ENCODE measurements around the gene NRXN2. TPM values are rescaled to one million over a fixed set of nuclear protein-coding genes. Genes with fewer than 3 reads are reported as not detected.

Gene NRXN2
- total and polyA plus RNA-seq, 7 donors, result 0.44 to 5.2 (median 1.9) TPM

- intact Hi-C loops (cut with DNase I), result no loop called here
- H3K4me3 ChIP-seq, result no peak overlapping the region
- TF ChIP-seq CTCF (IDR thresholded peaks at IDR 0.05), result no peak
- no peaks in the 10 kb centered on the region for H3K9me3 ChIP-seq
- no peaks in the 10 kb centered on the region for H3K36me3 ChIP-seq (ENCODE audit: insufficient read depth in 1 of 2, low read depth in 1 of 2)
- H3K27me3 ChIP-seq (ENCODE audit: insufficient read depth in 3 of 3, low read length in 2 of 3), result peaks cover 0 to 3% (median under 1%) of the 10 kb centered on the region in 3 donors
- DNase-seq, result no peak
- ATAC-seq, result no peak
- no peak overlapping the region for H3K27ac ChIP-seq
- 91 to 95% (median 93%) methylated on average over 12 of the region's 12 CpGs for WGBS, 3 donors
- H3K4me1 ChIP-seq, result peaks cover 7% of the 10 kb centered on the region
Observed at GRCh38 chr11:64556721-64557250, 166.2 kb downstream of the NRXN2 start.

Other genes with a start within 250 kb of the NRXN2 start
- not detected for gene SLC22A11, start 167.3 kb downstream of the NRXN2 start, total RNA-seq
- not detected for gene SLC22A11, start 167.3 kb downstream of the NRXN2 start, polyA plus RNA-seq
- not detected for gene SLC22A12, start 132.0 kb downstream of the NRXN2 start, total RNA-seq
- not detected for gene SLC22A12, start 132.0 kb downstream of the NRXN2 start, polyA plus RNA-seq
- gene RASGRP2, start 20.9 kb upstream of the NRXN2 start, total RNA-seq, result 1 to 10 TPM; 2.6 to 8.6 (median 6.0) TPM
- gene RASGRP2, start 20.9 kb upstream of the NRXN2 start, polyA plus RNA-seq, result 10 to 100 TPM in 1 of 3 donors, 1 to 10 TPM in 2; 6.5 to 14.7 (median 9.1) TPM
- 1,000 to 10,000 TPM; 1,536 to 2,203 (median 1,794) TPM for gene PYGM, start 36.8 kb upstream of the NRXN2 start, total RNA-seq
- gene PYGM, start 36.8 kb upstream of the NRXN2 start, polyA plus RNA-seq, result 1,000 to 10,000 TPM in 2 of 3 donors, 100 to 1,000 TPM in 1; 511 to 1,840 (median 1,729) TPM
- gene SF1, start 55.3 kb upstream of the NRXN2 start, total RNA-seq, result 100 to 1,000 TPM; 150 to 210 (median 184) TPM
- gene SF1, start 55.3 kb upstream of the NRXN2 start, polyA plus RNA-seq, result 10 to 100 TPM; 56.2 to 89.6 (median 65.4) TPM
- 1 to 10 TPM; 3.0 to 6.7 (median 4.0) TPM for gene MAP4K2, start 80.0 kb upstream of the NRXN2 start, total RNA-seq
- gene MAP4K2, start 80.0 kb upstream of the NRXN2 start, polyA plus RNA-seq, result 1 to 10 TPM; 4.5 to 6.1 (median 5.6) TPM
- gene MEN1, start 87.4 kb upstream of the NRXN2 start, total RNA-seq, result 10 to 100 TPM in 2 of 4 donors, 1 to 10 TPM in 2; 7.2 to 13.5 (median 10.3) TPM
- 10 to 100 TPM in 2 of 3 donors, 1 to 10 TPM in 1; 8.7 to 21.2 (median 12.9) TPM for gene MEN1, start 87.4 kb upstream of the NRXN2 start, polyA plus RNA-seq
- gene CDC42BPG, start 121.5 kb upstream of the NRXN2 start, total RNA-seq, result 1 to 10 TPM in 1 of 4 donors, under 1 TPM in 2, not detected in 1; 0.05 to 2.2 (median 0.08) TPM
- under 1 TPM; 0.04 to 0.06 (median 0.05) TPM for gene CDC42BPG, start 121.5 kb upstream of the NRXN2 start, polyA plus RNA-seq
- 10 to 100 TPM; 34.7 to 71.0 (median 61.1) TPM for gene EHD1, start 155.4 kb upstream of the NRXN2 start, total RNA-seq
- gene EHD1, start 155.4 kb upstream of the NRXN2 start, polyA plus RNA-seq, result 100 to 1,000 TPM in 1 of 3 donors, 10 to 100 TPM in 2; 23.5 to 174 (median 30.9) TPM
- 10 to 100 TPM; 19.5 to 21.6 (median 20.6) TPM for gene ATG2A, start 194.0 kb upstream of the NRXN2 start, total RNA-seq
- gene ATG2A, start 194.0 kb upstream of the NRXN2 start, polyA plus RNA-seq, result 10 to 100 TPM; 11.0 to 17.9 (median 15.4) TPM
- 10 to 100 TPM; 13.2 to 21.9 (median 18.1) TPM for gene PPP2R5B, start 201.5 kb upstream of the NRXN2 start, total RNA-seq
- 10 to 100 TPM; 14.9 to 36.1 (median 16.8) TPM for gene PPP2R5B, start 201.5 kb upstream of the NRXN2 start, polyA plus RNA-seq
- gene GPHA2, start 212.7 kb upstream of the NRXN2 start, total RNA-seq, result not detected
- gene GPHA2, start 212.7 kb upstream of the NRXN2 start, polyA plus RNA-seq, result not detected
- not detected for gene MAJIN, start 248.9 kb upstream of the NRXN2 start, total RNA-seq
- not detected for gene MAJIN, start 248.9 kb upstream of the NRXN2 start, polyA plus RNA-seq